GM12801 (cell line): ENCODE data around the gene WDR48.

Source experiments
- CTCF ChIP-seq: IDR thresholded peaks from one replicate; pipeline ENCODE4 v1.5.1; 2011; ENCODE audit warnings: control low read depth; ENCODE audit not compliant: insufficient read length; ENCODE audit errors: extremely low read depth

WDR48 gene

GRCh38 chr3:39097716-39098472 is 46.1 kb downstream of the WDR48 start:
- TF ChIP-seq CTCF = no peak

GRCh38 chr3:39098473-39099000 is 46.7 kb downstream of the WDR48 start:
- no peak for TF ChIP-seq CTCF

GRCh38 chr3:39099242-39099641 is 47.4 kb downstream of the WDR48 start:
- no peak for TF ChIP-seq CTCF

- TF ChIP-seq CTCF = no peak
Measured at GRCh38 chr3:39099738-39100499, 48.1 kb downstream of the WDR48 start.

- TF ChIP-seq CTCF = no peak
Measured at GRCh38 chr3:39100500-39100886, 48.7 kb downstream of the WDR48 start.

- TF ChIP-seq CTCF = no peak
Measured at GRCh38 chr3:39101022-39101689, 49.3 kb downstream of the WDR48 start.
